GM19438 (cell line): Measurements from ENCODE around the gene LIPA.

Source experiments
- ATAC-seq: cut with Tn5 transposase; IDR thresholded peaks from one replicate; pipeline ENCODE4 v1.9.1; 2021; ENCODE audit warnings: low read depth; ENCODE audit not compliant: unreplicated experiment

The LIPA gene

GRCh38 chr10:89241486-89242344 lies 9.9 kb downstream of the LIPA start:
- no peak for ATAC-seq

- ATAC-seq, result no peak
Measured at GRCh38 chr10:89241026-89241425, 10.5 kb downstream of the LIPA start.

DNA sequence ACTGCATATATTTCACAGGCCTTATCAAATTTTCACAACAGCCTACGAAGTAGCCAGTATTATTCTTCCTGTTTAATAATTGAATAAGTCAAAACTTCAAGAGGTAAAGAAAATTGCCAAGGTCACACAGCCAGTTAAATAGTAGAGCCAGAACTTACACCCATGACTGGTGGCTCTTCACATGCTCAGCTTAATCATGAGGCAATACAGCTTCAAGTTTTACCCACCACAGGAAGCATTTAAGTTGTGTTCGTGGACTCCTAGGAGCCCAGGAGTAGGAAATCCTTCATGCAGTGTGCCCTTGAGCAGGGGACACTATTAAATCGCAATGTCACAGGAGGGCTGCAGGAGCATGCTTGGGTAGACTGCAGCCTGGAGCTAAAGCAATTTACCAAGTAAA lies 11.1 kb downstream of the LIPA start:
- ATAC-seq, result no peak

DNA sequence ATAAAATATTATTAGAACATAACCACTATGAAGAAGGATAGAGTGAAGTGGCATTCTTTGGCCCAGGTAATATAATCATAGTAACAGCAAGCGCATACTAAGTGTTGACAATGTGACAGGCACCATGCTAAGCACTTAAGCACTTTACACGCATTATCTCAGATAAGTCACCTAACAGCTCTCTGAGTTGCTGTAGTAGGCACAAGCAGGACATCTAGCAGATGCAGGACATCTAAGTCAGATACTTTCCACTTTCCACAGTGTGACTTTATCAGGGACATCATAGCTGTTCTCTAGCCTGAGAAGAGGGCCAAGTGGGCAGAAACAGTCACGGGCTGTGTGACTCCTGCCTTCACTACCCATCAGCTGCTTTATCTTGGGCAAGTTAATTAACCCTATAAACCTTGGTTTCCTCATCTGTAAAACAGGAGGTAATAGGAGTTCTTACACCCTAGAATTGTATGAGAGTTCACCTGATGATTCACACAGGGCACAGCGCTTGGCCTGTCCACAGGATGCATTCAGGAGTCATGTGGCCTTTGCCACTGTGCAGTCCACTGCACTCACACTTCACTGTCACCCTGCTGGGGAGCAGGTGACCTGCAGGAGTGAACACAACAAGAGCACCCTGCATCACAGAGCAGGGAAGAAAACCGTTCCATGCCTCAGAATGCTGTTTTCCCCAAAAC lies 12.5 kb downstream of the LIPA start:
- ATAC-seq, result no peak

- no peak for ATAC-seq
Measured at GRCh38 chr10:89237849-89238248, 13.7 kb downstream of the LIPA start.

- no peak for ATAC-seq
Measured at GRCh38 chr10:89236226-89236797, 15.3 kb downstream of the LIPA start.

DNA sequence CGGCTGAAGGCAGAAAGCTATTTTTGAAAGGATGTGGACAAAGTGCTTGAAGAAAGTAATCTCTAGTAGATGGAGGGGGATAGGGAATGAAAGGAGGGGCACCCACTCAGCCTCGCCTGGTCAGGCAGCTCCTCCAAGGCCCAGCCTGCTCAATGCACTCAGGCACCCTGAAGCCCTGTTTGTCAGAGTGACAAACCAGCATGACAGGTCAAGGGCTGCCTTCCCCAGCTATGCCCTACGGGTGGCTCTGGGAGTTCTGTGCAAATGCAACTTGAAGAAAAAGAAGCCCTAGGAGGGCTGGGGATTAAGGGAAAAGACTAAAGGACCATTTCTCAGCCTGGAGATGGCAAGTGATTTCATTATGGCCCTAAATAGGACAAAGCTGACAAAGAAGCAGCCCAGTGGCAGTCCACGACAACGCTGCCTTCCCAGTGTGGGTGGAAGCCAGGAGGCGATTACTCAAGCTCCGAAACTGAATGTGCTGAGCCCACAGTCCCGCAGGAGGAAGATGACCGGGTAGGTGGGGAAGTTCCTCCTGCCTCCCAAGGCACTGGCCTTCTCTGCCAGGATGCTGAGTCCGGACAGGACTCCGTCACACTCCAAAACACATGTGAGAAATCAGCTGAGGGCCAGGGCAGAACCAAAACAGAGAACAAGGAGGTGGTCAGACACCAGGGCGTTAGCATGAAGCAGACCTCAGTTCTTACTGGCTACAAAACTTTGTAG lies 16.3 kb downstream of the LIPA start:
- no peak for ATAC-seq

DNA sequence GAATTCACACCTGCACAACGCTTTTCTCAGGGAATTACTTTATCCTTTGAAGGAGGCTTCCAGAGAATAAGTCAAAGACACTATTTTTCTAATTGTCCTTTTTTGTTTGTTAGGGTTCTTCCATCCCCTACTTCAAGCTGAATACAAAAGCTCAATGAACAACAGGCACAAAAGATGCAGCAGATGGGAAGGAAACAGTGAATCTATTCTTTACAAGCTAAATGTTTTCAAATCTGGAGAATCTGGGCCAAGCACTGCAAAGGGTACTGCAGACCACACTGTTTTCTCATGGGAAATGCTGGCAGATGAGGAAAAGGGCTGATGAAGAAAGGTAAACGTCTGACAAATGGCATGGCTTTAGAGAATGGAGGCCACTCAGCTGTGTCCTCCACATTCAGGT lies 18.5 kb downstream of the LIPA start:
- ATAC-seq, result no peak

- ATAC-seq, result no peak
Measured at GRCh38 chr10:89228962-89229361, 22.6 kb downstream of the LIPA start.

DNA sequence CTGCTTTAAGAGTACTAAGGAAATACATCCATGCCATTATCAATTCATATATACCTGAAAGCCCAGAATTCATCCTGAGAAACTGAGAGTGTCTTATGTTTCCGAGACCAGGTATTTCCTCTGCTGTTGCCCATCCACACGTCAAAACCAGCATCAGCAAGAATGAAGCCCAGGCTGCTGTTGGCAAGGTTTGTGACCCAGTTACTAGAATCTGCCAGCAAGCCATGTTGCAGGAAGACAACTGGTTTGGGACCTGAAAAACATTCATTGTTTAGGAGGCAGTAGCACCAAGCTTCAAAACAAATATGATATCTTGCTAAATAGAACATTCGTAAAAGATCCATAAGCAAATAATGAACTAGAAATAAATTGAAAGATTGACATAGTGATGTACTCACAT lies 23.4 kb downstream of the LIPA start:
- ATAC-seq, result no peak

- no peak for ATAC-seq
Measured at GRCh38 chr10:89226891-89227290, 24.7 kb downstream of the LIPA start.

DNA sequence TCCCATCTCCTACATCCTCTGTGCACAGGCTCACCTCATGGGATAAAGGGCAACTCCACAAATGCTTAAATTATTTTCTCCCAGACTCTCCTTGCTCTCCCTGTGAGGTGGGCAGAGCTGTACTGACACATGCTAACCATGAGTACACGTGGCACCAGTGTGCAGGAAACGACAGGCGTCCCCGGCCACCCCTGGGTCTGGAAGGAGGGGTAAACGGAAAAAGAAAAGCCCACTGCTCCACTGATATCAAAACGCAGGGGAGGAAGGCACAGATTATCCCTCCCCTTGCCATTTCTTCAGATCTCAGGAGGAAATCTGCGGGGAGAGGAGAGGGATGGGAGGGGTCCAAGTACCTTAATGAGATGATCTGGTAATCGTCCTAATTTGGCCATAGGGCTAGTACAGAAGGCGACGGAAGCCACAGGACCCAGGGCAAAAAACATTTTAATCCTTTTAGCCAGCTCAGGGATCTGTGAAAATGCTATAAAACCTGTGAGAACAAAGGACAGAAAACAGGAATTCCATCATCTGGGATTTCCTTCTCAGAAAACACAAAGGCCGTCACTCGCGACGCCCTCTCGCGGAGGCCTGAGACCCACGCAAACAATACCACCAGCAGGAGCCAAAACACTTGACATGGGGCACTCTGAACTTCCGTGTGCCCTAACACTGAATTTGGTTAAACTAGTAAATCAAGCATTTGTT lies 26.7 kb downstream of the LIPA start:
- ATAC-seq, result no peak

GRCh38 chr10:89221919-89222318 lies 29.7 kb downstream of the LIPA start:
- no peak for ATAC-seq

- no peak for ATAC-seq
Measured at GRCh38 chr10:89219513-89220218, 31.9 kb downstream of the LIPA start.

DNA sequence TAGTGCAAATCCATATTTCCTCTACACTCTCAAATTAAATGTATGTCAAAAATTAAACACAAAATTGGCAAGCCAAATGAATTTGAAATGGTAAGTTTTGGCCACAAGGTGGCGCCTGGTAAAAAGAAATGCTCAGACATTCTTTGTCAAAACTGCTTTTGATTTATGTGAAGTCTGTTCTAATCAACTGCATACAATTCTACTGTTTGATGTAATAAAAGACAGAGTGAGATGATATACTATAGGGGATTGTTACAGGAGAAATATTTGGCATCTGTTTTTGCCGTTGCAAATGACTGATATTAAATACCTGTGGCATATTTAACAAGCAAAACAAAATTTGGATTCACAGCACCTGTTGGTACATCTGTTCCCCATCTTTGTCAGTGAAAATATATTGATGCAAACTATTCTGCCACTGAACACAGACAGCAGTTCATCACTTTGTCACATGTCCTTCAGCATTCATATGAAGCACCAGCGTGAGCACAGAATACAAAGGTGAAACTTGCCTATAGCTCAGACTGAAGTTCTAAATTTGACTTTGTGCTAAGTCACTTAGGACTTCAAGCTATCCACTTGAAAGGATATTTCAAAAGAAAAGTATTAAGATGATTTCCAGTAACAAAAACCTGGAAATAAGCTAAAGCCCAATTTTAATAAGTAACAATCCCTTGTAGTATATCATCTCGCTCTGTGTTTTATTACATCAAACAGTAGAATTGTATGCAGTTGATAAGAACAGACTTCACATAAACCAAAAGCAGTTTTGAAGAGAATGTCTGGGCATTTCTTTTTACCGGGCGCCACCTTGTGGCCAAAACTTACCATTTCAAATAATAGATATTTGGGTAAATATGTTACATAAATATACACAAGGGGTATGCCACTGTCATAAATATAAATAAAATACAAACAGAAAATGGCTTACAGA lies 34.3 kb downstream of the LIPA start:
- no peak for ATAC-seq

- no peak for ATAC-seq
Measured at GRCh38 chr10:89216056-89216455, 35.5 kb downstream of the LIPA start.

DNA sequence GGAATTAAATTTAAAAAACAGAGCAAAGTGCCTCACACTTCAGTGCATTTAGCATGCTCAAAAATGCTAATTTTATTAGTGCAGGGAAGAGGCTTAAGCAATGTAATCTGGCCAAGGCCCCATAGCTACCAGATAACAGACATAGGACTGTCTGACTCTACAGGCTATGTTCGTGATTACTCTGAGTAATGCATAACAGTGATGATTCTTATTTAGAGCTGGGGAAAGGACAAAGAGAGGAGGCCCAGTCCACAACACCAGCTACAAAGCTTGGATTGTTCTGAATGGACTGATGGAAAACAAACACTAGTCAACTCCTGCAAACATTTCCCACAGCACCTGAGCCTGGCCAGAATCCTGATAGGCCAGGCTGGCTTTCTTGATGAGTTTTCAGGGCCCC lies 36.1 kb downstream of the LIPA start:
- ATAC-seq, result no peak

DNA sequence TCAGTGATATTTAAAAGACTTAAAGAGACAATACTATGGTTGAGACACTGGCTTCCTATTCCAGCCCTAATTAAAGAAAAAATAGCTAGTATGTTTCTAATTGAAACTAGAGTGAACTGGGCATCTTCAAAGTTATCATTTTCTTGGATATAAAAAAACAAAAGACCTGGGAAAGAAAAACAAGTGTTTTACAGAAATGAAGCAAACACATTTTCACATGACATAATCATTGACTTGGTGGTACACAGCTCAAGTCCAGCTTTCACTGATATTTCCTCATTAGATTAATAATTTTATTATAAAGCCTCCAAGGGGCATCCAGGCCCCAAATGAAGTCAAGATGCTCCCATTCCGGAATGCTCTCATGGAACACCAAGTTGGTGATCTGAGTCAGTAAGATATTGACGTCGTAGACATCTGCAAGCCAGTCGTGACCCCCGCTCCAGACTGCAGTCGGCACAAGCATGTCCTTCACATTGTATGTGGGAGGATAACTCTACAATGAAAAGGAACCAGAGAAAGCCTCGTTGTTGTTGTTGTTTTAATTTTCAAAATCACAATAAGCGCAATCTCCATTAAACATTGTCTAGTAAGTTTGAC lies 36.9 kb downstream of the LIPA start:
- ATAC-seq, result no peak
